Tibial nerve (tissue), 4 donors: ENCODE data around the gene NOL4L. TPM values are rescaled to one million over a fixed set of nuclear protein-coding genes. Genes with fewer than 3 reads are reported as not detected.

Experiments
- DNase-seq, 2 donors: peaks; one replicate each; pipeline ENCODE4 v3.0.0-alpha.2; 2019; ENCODE audit warnings: low spot score in 2 of 2
- H3K27ac ChIP-seq, 4 donors: fragments of 200-600 bp; sonication (generic) in 3 of 4; one replicate each; pipeline ENCODE4 v1.5.1; 2017 to 2019; ENCODE audit warnings: mild to moderate bottlenecking in 1 of 4
- H3K27me3 ChIP-seq, 2 donors: fragments of 200-600 bp; sonication (generic) in 1 of 2; one replicate each; pipeline versions ENCODE4 v1.5.1 to v1.6.0; 2017 to 2019
- H3K36me3 ChIP-seq, 3 donors: fragments of 200-600 bp; sonication (generic); one replicate each; pipeline ENCODE4 v1.5.1; 2018 to 2019
- H3K4me1 ChIP-seq, 4 donors: fragments of 200-600 bp; sonication (generic) in 3 of 4; one replicate each; pipeline ENCODE4 v1.5.1; 2017 to 2019
- H3K4me3 ChIP-seq, 4 donors: fragments of 200-600 bp; sonication (generic) in 3 of 4; one replicate each; pipeline ENCODE4 v1.5.1; 2017 to 2019; ENCODE audit warnings: mild to moderate bottlenecking in 1 of 4, moderate library complexity in 1 of 4
- H3K9me3 ChIP-seq, 4 donors: fragments of 200-600 bp; sonication (generic) in 3 of 4; one replicate each; pipeline ENCODE4 v1.5.1; 2017 to 2019
- CTCF ChIP-seq, 5 experiments: fragments of 200-600 bp in 3 of 5; fragments of 450-650 bp in 2 of 5; sonication (generic) in 3 of 5; IDR thresholded peaks; one replicate each; pipeline ENCODE4 v1.5.1; 2016 to 2019; ENCODE audit warnings: antibody characterized with exemption in 5 of 5, mild to moderate bottlenecking in 3 of 5, moderate library complexity in 2 of 5
- EP300 ChIP-seq, 2 donors: sonication (generic); formaldehyde crosslinking; IDR thresholded peaks; one replicate each; pipeline ENCODE4 v1.6.1; 2017; ENCODE audit warnings: antibody characterized with exemption in 2 of 2, mild to moderate bottlenecking in 1 of 2
- POLR2A ChIP-seq, 2 donors: fragments of 450-650 bp; IDR thresholded peaks; one replicate each; pipeline ENCODE4 v1.6.1; 2017; ENCODE audit warnings: antibody characterized with exemption in 2 of 2, mild to moderate bottlenecking in 2 of 2, moderate library complexity in 2 of 2
- WGBS, 2 donors: methylation state at CpG; one replicate each; pipeline ENCODE4 v1.1.5; 2018; 5-methylcytosine and 5-hydroxymethylcytosine counted together
- total RNA-seq, 4 donors: library from RNA; depleted of rRNA; stranded (reverse); fragments of >200 nt; gene quantifications; one replicate each; pipeline ENCODE4 v1.1.0, GENCODE V29; 2016

NOL4L gene
- total RNA-seq, 4 donors from 2014 or later, result 11.5 to 22.3 (median 19.9) TPM

DNA sequence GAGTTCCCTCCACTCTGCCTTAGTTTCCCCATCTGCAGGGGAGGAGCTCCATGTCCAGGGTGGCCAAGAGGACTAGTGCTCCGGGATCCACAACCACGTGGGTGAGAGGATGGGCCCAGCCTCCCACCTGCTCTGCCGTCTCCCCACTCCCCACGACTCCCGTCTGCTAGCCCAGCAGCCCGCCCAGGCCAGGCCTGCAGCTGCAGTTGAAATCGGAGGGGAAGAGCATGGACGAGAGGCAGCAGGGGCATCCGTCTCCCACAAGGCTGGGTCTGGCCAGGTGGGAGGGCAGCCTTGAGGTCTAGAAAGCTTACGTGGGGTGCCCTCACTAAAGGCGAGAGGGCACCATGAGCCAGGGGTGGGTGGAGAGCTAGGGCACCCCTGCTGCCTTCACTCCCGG is 8.6 kb downstream of the NOL4L start:
- Histone ChIP-seq H3K36me3 (no peaks in the 10 kb centered on the region), H3K27me3 (no peaks in the 10 kb centered on the region), H3K9me3 (no peaks in the 10 kb centered on the region), H3K4me3 (no peak overlapping the region), H3K4me1 (peaks cover 0 to 5% (median 2%) of the 10 kb centered on the region in 4 donors), H3K27ac (no peak overlapping the region)
- DNase-seq, result no peak
- 88 to 89% methylated on average over 11 to 12 of the region's 12 CpGs for WGBS, 2 donors
- TF ChIP-seq POLR2A (IDR thresholded peaks at IDR 0.05), result no peak
- no peak for TF ChIP-seq EP300 (IDR thresholded peaks at IDR 0.05)
- no peak for TF ChIP-seq CTCF (IDR thresholded peaks at IDR 0.05)

DNA sequence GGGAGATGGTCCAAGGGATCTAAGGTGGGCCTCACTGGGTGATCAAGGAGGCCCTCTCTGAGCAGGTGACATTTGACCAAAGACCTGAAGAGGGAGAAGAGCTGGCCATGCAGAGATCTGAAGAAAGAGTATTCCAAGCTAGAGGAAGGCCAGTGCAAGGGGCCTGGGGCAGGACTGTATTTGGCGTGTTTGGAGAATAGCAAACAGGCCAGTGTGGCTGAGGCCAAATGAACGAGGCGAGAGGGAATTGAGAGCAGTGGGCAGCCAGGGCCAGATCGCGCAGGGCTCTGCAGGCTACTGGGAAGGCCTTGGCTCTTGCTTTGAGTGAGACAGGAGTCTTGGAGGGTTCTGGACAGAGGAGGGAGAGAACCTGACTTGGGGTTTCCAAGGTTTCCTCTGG is 9.3 kb downstream of the NOL4L start:
- H3K4me1 ChIP-seq, result peaks cover 0 to 5% (median 2%) of the 10 kb centered on the region in 4 donors
- WGBS, 2 donors, result 89 to 92% methylated on average over 5 of the region's 5 CpGs
- H3K4me3 ChIP-seq, result no peak overlapping the region
- H3K9me3 ChIP-seq, result no peaks in the 10 kb centered on the region
- no peak overlapping the region for H3K27ac ChIP-seq
- no peak for DNase-seq
- no peaks in the 10 kb centered on the region for H3K36me3 ChIP-seq
- H3K27me3 ChIP-seq, result no peaks in the 10 kb centered on the region
- TF ChIP-seq EP300 (IDR thresholded peaks at IDR 0.05) (no peak), CTCF (IDR thresholded peaks at IDR 0.05) (no peak), POLR2A (IDR thresholded peaks at IDR 0.05) (no peak)

GRCh38 chr20:32575227-32575581 is 9.9 kb downstream of the NOL4L start:
- H3K27me3 ChIP-seq, result no peaks in the 10 kb centered on the region
- H3K36me3 ChIP-seq, result no peaks in the 10 kb centered on the region
- no peak overlapping the region for H3K27ac ChIP-seq
- peaks cover 0 to 5% (median 2%) of the 10 kb centered on the region in 4 donors for H3K4me1 ChIP-seq
- 68 to 83% methylated on average over 9 of the region's 9 CpGs for WGBS, 2 donors
- DNase-seq, result no peak
- H3K4me3 ChIP-seq, result no peak overlapping the region
- H3K9me3 ChIP-seq, result no peaks in the 10 kb centered on the region
- TF ChIP-seq EP300 (IDR thresholded peaks at IDR 0.05) (no peak), CTCF (IDR thresholded peaks at IDR 0.05) (no peak), POLR2A (IDR thresholded peaks at IDR 0.05) (no peak)

GRCh38 chr20:32574296-32575226 is 10.6 kb downstream of the NOL4L start:
- Histone ChIP-seq H3K36me3 (no peaks in the 10 kb centered on the region), H3K9me3 (no peaks in the 10 kb centered on the region), H3K27me3 (no peaks in the 10 kb centered on the region), H3K4me3 (no peak overlapping the region), H3K27ac (no peak overlapping the region), H3K4me1 (peaks cover 0 to 5% (median 2%) of the 10 kb centered on the region in 4 donors)
- 48 to 53% methylated on average over 23 to 34 of the region's 34 CpGs for WGBS, 2 donors
- TF ChIP-seq POLR2A (IDR thresholded peaks at IDR 0.05) (no peak), EP300 (IDR thresholded peaks at IDR 0.05) (no peak), CTCF (IDR thresholded peaks at IDR 0.05) (no peak)
- DNase-seq, result no peak

DNA sequence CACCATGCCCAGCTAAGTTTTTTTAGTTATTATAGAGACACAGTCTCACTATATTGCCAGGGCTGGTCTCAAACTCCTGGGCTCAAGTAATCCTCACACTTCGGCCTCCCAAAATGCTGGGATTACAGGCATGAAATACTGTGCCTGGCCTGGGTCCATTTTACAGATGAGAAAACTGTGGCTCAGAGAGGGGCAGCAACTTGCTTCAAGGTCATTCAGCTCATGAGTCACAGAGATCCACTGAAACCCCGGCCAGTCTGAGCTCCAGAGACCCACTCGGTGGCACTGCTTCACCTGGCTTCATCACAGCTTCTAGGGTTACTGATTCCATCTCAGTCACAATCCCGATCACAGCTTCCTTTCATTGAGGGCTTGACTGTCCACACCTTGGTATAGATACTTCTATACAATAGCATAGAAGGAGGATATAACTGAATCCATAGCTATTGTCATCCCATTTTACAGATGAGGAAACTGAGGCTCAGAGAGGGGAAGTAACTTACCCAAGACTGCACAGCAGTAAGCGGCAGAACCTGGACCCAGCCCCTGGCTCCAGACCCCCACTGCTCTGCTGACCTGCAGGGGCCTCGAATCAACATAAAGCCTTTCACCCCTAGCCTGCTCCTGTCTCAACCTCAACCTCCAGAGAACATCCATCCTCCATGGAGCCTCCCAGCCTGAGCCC is 11.8 kb downstream of the NOL4L start:
- no peak overlapping the region for H3K4me3 ChIP-seq
- H3K36me3 ChIP-seq, result no peaks in the 10 kb centered on the region
- TF ChIP-seq POLR2A (IDR thresholded peaks at IDR 0.05) (no peak), EP300 (IDR thresholded peaks at IDR 0.05) (no peak), CTCF (IDR thresholded peaks at IDR 0.05) (no peak)
- H3K9me3 ChIP-seq, result no peaks in the 10 kb centered on the region
- WGBS, 2 donors, result 90 to 92% methylated on average over 6 of the region's 6 CpGs
- no peak for DNase-seq
- no peaks in the 10 kb centered on the region for H3K27me3 ChIP-seq
- H3K4me1 ChIP-seq, result peaks cover 0 to 5% (median 2%) of the 10 kb centered on the region in 4 donors
- H3K27ac ChIP-seq, result no peak overlapping the region
